ENCODE measurements around the gene PLXNA4.

GRCh38 chr7:132575419-132575981 lies 770 bp downstream of the PLXNA4 start:
- TF ChIP-seq POLR2AphosphoS5 (IDR thresholded peaks at IDR 0.05; ENCODE audit: low read depth): no peak
- TF ChIP-seq, protein P1, sequence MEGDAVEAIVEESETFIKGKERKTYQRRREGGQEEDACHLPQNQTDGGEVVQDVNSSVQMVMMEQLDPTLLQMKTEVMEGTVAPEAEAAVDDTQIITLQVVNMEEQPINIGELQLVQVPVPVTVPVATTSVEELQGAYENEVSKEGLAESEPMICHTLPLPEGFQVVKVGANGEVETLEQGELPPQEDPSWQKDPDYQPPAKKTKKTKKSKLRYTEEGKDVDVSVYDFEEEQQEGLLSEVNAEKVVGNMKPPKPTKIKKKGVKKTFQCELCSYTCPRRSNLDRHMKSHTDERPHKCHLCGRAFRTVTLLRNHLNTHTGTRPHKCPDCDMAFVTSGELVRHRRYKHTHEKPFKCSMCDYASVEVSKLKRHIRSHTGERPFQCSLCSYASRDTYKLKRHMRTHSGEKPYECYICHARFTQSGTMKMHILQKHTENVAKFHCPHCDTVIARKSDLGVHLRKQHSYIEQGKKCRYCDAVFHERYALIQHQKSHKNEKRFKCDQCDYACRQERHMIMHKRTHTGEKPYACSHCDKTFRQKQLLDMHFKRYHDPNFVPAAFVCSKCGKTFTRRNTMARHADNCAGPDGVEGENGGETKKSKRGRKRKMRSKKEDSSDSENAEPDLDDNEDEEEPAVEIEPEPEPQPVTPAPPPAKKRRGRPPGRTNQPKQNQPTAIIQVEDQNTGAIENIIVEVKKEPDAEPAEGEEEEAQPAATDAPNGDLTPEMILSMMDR (IDR thresholded peaks at IDR 0.05; ENCODE audit: insufficient read depth, low read length): no peak
- TF ChIP-seq, protein P2, sequence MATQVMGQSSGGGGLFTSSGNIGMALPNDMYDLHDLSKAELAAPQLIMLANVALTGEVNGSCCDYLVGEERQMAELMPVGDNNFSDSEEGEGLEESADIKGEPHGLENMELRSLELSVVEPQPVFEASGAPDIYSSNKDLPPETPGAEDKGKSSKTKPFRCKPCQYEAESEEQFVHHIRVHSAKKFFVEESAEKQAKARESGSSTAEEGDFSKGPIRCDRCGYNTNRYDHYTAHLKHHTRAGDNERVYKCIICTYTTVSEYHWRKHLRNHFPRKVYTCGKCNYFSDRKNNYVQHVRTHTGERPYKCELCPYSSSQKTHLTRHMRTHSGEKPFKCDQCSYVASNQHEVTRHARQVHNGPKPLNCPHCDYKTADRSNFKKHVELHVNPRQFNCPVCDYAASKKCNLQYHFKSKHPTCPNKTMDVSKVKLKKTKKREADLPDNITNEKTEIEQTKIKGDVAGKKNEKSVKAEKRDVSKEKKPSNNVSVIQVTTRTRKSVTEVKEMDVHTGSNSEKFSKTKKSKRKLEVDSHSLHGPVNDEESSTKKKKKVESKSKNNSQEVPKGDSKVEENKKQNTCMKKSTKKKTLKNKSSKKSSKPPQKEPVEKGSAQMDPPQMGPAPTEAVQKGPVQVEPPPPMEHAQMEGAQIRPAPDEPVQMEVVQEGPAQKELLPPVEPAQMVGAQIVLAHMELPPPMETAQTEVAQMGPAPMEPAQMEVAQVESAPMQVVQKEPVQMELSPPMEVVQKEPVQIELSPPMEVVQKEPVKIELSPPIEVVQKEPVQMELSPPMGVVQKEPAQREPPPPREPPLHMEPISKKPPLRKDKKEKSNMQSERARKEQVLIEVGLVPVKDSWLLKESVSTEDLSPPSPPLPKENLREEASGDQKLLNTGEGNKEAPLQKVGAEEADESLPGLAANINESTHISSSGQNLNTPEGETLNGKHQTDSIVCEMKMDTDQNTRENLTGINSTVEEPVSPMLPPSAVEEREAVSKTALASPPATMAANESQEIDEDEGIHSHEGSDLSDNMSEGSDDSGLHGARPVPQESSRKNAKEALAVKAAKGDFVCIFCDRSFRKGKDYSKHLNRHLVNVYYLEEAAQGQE (IDR thresholded peaks at IDR 0.05; ENCODE audit: insufficient replicate concordance, low read depth): no peak
- no peak for TF ChIP-seq GABPA (IDR thresholded peaks at IDR 0.05; ENCODE audit: low read depth)
